Measurements from ENCODE around the gene NUP188.

- TF ChIP-seq CTCF (conservative IDR thresholded peaks at IDR 0.05 in 1 of 2, IDR thresholded peaks at IDR 0.05 in 1 of 2; ENCODE audit: low read depth in 1 of 2, low read length in 2 of 2) (no peak), EZH2 (IDR thresholded peaks at IDR 0.05; ENCODE audit: low read length, missing control alignments) (no peak)
These were observed 75.8 kb downstream of the NUP188 start for GRCh38 chr9:129023036-129023907.
